ENCODE results near the gene SLC38A1.
"Not testable (repeated sequence)": the region's sequence is repeated elsewhere in the genome, so short reads cannot be mapped to it uniquely, and the experiment has no call there.

Gene SLC38A1

DNA sequence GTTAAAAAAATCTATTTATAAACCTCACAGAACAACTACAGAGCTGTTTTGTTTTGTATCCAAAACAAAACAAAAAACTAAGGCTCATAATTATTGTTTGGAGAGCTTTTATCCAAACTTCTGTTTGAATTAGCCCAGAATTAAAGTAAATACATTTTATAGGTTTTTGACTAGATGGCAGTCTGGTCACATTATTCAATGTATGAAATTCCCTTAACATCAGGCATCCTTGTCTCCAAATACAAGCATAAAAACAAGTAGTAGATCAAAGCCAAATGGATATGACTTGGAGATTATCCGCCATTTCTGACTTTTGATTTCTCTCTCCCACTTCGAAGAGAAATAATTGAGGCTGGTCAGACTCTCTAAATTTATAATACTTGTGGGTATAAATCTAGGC lies 63.5 kb downstream of the SLC38A1 start:
- DNase-seq = no peak

DNA sequence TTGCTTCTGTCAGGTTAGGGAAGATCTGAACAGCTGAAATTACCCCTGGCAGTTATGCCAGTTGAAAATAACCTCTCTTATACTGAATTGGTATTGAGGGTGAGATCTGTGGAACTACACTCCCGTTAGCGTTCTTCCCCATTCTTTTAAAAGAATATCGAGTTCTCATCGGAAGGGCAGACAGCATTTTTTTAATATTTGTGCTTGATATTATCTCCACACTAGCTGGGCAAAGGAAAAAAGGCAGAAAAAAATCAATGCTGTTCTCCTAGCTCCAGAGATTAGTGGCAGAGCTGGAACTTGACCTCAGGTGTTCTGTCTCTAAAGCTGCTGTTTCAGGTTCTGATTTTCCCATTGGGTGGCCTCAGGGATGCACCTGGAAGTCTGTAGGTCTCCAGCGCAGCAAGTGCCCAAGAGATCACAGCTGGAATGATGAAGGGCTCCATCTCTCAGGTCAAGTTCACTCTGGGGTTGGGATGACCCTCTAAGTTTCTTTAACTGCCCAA lies 67.5 kb downstream of the SLC38A1 start:
- DNase-seq = no peak

GRCh38 chr12:46200551-46200950 lies 68.3 kb downstream of the SLC38A1 start:
- no peak for DNase-seq

GRCh38 chr12:46198913-46199312 lies 69.9 kb downstream of the SLC38A1 start:
- DNase-seq = peak; percentile 21

DNA sequence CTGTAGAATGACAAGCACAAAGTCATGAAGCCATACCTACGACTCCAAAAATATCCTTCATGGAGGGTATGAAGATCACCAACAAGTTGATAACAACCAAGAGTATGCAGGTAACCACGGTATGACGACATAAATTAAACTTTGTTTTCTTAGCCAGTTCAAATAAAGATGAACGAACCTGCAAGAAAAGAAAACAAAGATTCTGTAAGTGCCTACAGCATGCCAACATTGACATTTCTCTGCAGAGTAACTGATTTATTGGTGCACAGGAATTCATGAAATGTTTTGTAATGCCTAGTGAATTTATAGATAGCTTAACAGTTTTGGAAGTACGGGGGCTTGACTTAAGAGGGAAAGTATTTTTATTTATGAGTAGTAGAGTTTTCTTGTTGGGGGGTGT lies 71.0 kb downstream of the SLC38A1 start:
- DNase-seq = no peak

DNA sequence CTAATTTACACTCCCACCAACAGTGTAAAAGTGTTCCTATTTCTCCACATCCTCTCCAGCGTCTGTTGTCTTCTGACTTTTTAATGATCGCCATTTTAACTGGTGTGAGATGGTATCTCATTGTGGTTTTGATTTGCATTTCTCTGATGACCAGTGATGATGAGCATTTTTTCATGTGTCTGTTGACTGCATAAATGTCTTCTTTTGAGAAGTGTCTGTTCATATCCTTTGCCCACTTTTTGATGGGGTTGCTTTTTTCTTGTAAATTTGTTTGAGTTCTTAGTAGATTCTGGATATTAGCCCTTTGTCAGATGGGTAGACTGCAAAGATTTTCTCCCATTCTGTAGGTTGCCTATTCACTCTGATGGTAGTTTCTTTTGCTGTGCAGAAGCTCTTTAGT lies 78.3 kb downstream of the SLC38A1 start:
- not testable (repeated sequence) for DNase-seq

GRCh38 chr12:46188170-46188569 lies 80.7 kb downstream of the SLC38A1 start:
- no peak for DNase-seq

GRCh38 chr12:46187023-46187422 lies 81.8 kb downstream of the SLC38A1 start:
- DNase-seq = no peak

GRCh38 chr12:46186088-46186487 lies 82.8 kb downstream of the SLC38A1 start:
- DNase-seq = no peak

GRCh38 chr12:46185686-46186085 lies 83.2 kb downstream of the SLC38A1 start:
- no peak for DNase-seq

DNA sequence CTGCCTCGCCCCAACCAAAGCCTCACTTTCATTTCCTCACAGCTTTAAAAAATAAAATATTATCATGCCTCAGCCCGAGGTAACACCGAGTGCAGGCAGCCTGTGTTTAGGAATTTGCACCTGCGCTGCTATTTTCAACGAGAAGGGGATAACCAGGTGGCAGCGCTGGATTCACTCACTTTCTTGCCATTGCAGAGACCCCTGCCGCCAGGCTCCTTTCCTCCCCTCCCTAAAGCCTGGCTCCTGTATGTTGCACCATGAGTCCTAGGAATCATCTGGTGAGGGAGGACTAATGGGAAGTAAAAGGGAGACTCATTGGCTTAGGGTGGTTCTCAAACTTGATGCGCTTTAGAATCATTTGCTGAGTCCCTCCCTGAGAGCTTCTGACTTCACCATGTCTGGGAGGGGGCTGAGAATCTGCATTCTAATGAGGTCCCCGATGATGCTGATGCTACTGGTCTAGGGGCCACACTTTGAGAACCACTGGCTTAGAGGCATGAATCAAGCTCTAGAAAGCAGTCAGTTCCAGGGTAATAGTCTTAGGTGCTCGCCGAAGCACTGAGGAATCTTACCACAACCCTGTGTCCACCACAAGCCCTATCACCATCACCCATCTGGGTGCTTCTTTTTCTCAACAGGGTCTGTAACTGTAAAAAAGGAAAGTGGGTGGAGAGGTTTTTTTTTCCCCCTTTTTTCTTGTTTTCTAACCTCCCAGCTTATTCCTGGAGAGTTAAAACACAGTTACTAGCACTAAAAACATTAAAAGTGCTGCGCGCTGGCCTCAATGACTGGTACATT lies 83.8 kb downstream of the SLC38A1 start:
- peak; percentile 27 for DNase-seq

- no peak for DNase-seq
Observed at GRCh38 chr12:46183112-46183511, 85.7 kb downstream of the SLC38A1 start.

GRCh38 chr12:46181465-46181864 lies 87.4 kb downstream of the SLC38A1 start:
- DNase-seq = no peak

DNA sequence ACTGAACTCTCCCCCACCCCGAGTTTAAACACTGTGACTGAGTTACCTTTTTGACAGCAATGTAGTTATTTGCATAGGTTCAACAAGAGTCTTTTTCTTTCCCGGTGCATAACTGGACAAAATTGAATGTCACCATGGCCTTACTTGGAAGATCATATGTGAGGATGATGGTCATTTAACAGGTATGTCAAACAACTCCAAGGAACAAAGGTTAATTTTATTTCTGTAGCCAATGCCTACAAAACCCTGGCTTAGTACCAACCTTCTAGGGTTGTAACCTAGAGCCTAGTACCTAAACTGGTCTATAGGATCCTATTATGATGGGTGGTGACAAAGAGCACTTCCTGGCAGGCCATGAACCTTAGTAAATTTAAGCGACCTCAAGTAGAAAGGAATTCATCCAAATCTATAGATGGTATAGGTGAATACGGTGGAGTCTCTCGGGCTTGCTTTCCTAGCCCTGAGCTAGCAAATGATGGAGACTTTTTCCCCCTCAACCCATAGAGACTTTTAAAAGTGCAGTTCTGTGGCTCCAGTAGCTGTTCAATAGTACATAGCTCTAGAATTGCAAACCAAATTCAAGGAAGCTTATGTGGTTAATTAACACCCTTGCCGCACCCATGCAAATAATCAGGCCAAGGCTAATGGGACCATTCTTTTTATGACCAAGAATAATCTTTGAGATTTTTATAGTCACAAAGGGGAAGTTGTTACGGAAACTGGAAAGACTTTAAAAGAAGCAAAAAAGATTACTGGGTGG lies 89.0 kb downstream of the SLC38A1 start:
- DNase-seq = peak; percentile 22

- no peak for DNase-seq
Observed at GRCh38 chr12:46177837-46178608, 90.8 kb downstream of the SLC38A1 start.

DNA sequence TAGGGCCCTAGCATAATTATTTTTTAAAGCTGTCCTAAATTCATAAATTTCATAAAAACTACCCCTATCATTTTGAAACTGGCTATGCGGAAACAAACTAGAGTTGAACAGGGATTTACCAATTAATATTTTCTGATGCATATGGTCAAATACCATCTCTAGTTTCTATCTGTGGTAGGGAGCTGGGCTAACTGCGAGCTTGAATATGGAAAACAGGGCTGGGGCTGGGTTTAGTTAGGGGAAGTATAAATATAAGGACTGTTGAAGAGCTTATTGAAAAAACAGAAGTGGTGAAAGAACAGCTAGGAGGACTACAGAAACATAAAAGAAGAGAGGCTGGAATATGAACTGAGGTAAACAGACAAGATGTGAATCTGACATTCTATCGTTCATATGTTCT lies 91.8 kb downstream of the SLC38A1 start:
- DNase-seq = peak; percentile 93

DNA sequence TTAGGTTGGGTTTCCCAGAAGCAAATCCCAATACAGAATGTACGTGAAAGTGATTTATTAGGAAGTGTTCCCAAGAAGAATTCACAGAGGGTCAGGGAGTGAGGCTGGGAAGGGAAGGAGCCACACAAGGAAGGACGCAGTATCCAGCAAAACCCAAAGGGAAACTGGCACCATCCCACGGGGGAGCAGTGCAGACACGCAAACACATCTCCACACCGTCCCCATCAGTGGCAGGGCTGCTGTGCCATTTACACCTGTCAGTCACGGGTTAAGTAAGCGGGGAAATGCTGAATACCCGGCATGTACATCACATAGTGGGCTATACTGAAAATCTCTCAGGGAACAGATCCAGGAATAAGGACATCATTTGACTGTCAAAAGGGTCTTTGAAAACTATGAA lies 93.9 kb downstream of the SLC38A1 start:
- no peak for DNase-seq

DNA sequence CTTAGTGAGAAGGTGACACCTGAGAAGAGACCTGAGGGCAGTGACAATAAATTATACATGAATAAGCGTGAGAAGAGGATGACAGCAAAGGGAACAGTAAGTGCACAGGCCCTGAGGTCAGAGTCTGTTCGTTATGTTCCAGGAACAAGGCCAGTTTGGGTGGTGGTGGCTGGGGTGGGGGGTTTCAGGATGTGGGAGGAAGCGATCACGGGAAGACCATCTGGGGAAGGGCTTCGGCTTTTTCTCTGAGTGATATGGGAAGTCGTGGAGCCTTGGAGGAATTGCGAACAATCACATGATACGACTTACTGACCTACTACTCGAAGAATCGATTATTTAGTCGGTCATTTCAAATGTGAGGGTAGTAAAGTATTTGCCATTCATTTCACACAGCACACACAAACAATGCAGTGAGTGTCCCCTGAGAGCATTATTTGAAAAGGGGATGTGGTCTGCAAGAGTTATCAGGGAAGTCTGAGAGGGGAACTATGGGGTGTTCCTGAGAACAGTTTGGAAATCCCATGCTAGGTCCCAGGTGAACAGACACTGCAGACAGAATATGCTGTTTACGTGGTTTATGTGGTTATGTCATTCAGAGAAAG lies 94.7 kb downstream of the SLC38A1 start:
- DNase-seq = peak; percentile 64

DNA sequence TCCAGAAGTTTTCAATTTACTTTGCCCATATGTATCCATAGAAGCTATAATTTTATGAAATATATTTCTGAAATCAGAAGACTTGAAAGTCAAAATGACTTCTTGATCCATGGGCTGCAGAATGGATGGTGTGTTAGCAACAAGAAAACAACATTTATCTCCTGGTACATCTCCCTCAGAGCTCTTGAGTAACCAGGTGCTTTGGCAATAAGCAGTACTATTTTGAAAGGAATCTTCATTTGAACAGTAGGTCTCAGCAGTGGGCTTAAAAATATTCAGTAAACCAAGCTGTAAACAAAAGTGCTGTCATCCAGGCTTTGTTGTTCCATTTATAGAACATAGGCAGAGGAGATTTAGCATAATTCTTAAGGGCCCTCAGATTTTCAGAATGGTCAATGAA lies 100.4 kb downstream of the SLC38A1 start:
- DNase-seq = no peak

DNA sequence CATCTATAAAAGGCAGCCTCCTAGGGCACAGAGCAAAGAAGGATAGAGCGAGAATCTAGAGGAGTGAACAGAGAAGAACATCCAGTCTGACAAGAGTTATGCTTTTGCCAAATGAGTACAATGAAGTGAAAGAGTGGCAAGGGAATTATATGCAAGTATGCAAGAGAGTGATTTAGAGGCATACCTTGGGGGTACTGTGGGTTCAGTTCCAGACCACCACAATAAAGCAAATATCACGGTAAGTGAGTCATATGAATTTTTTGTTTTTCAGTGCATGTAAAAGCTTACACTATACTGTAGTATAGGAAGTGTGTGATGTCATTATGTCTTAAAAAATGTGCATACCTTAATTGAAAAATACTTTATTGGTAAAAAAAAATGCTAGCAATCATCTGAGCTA lies 101.4 kb downstream of the SLC38A1 start:
- DNase-seq = no peak

- no peak for DNase-seq
Observed at GRCh38 chr12:46165191-46165590, 103.7 kb downstream of the SLC38A1 start.

GRCh38 chr12:46164186-46164761 lies 104.6 kb downstream of the SLC38A1 start:
- DNase-seq = no peak

All from MV-4-11 (cell line).